Mesothelial cell of epicardium (in vitro differentiated cells): ENCODE data around the gene VPS54. TPM values are rescaled to one million over a fixed set of nuclear protein-coding genes. Genes with fewer than 3 reads are reported as not detected.

Experiments used
- DNase-seq, 2 experiments: peaks; one replicate each; pipeline ENCODE4 v3.0.0; 2021; ENCODE audit warnings: low spot score in 2 of 2; ENCODE audit not compliant: unreplicated experiment in 2 of 2
- H3K27ac Mint-ChIP-seq: 2 replicates; pipeline ENCODE4 v1.8.0; 2021; ENCODE audit warnings: mixed read lengths
- H3K27me3 Mint-ChIP-seq: 2 replicates; pipeline ENCODE4 v1.8.0; 2021; ENCODE audit warnings: low read depth, mixed read lengths
- H3K36me3 Mint-ChIP-seq: 2 replicates; pipeline ENCODE4 v1.8.0; 2021; ENCODE audit warnings: mixed read lengths
- H3K4me1 Mint-ChIP-seq: 2 replicates; pipeline ENCODE4 v1.8.0; 2021; ENCODE audit warnings: mixed read lengths
- H3K4me3 Mint-ChIP-seq: 2 replicates; pipeline ENCODE4 v1.8.0; 2021; ENCODE audit warnings: mild to moderate bottlenecking, moderate library complexity, mixed read lengths
- H3K9me3 Mint-ChIP-seq: 2 replicates; pipeline ENCODE4 v1.8.0; 2021; ENCODE audit warnings: mixed read lengths
- CTCF ChIP-seq: fragments of 200-600 bp; sonication (generic); IDR thresholded peaks from one replicate; pipeline ENCODE4 v1.5.0; 2021; ENCODE audit warnings: antibody characterized with exemption; ENCODE audit not compliant: unreplicated experiment
- total RNA-seq: library from RNA; stranded (reverse); gene quantifications from 3 replicates; pipeline ENCODE4 v1.2.1, GENCODE V29; 2021

The VPS54 gene
- total RNA-seq, 1 donor from 2014 or later = 35.4 TPM

- no peaks in the 10 kb centered on the region for H3K9me3 Mint-ChIP-seq
- peaks cover 2% of the 10 kb centered on the region for H3K4me1 Mint-ChIP-seq
- no peaks in the 10 kb centered on the region for H3K27me3 Mint-ChIP-seq
- peaks cover 26% of the 10 kb centered on the region for H3K36me3 Mint-ChIP-seq
- no peak overlapping the region for H3K4me3 Mint-ChIP-seq
- no peak for DNase-seq
- H3K27ac Mint-ChIP-seq = no peak overlapping the region
- no peak for TF ChIP-seq CTCF
Observed at GRCh38 chr2:63880625-63881024, 138.6 kb downstream of the VPS54 start.

- DNase-seq = no peak
- H3K4me1 Mint-ChIP-seq = peaks cover 2% of the 10 kb centered on the region
- no peaks in the 10 kb centered on the region for H3K9me3 Mint-ChIP-seq
- no peak for TF ChIP-seq CTCF
- H3K27ac Mint-ChIP-seq = no peak overlapping the region
- H3K36me3 Mint-ChIP-seq = peaks cover 30% of the 10 kb centered on the region
- no peaks in the 10 kb centered on the region for H3K27me3 Mint-ChIP-seq
- no peak overlapping the region for H3K4me3 Mint-ChIP-seq
Observed at GRCh38 chr2:63879876-63880433, 139.3 kb downstream of the VPS54 start.

GRCh38 chr2:63878486-63878885 lies 140.7 kb downstream of the VPS54 start:
- DNase-seq = no peak
- Mint-ChIP-seq H3K36me3 (peaks cover 35% of the 10 kb centered on the region), H3K27me3 (no peaks in the 10 kb centered on the region), H3K4me3 (no peak overlapping the region), H3K9me3 (peaks cover 10% of the 10 kb centered on the region), H3K4me1 (peaks cover 2% of the 10 kb centered on the region), H3K27ac (no peak overlapping the region)
- TF ChIP-seq CTCF = no peak

- Mint-ChIP-seq H3K36me3 (peaks cover 37% of the 10 kb centered on the region), H3K9me3 (peaks cover 13% of the 10 kb centered on the region), H3K27ac (peak overlapping the region; percentile 32), H3K27me3 (no peaks in the 10 kb centered on the region), H3K4me1 (peaks cover 16% of the 10 kb centered on the region), H3K4me3 (no peak overlapping the region)
- DNase-seq = no peak
- no peak for TF ChIP-seq CTCF
Observed at GRCh38 chr2:63876311-63876710, 142.9 kb downstream of the VPS54 start.

- peaks cover 36% of the 10 kb centered on the region for H3K36me3 Mint-ChIP-seq
- DNase-seq = no peak
- H3K9me3 Mint-ChIP-seq = peaks cover 13% of the 10 kb centered on the region
- no peak overlapping the region for H3K27ac Mint-ChIP-seq
- peaks cover 19% of the 10 kb centered on the region for H3K4me1 Mint-ChIP-seq
- no peaks in the 10 kb centered on the region for H3K27me3 Mint-ChIP-seq
- TF ChIP-seq CTCF = no peak
- no peak overlapping the region for H3K4me3 Mint-ChIP-seq
Observed at GRCh38 chr2:63875559-63876245, 143.5 kb downstream of the VPS54 start.
